HG03060 (cell line): ENCODE results near the gene SPECC1L.
"Not testable (repeated sequence)": the region's sequence is repeated elsewhere in the genome, so short reads cannot be mapped to it uniquely, and the experiment has no call there.

Experiments
- ATAC-seq: cut with Tn5 transposase; IDR thresholded peaks from one replicate; pipeline ENCODE4 v1.9.1; 2021; ENCODE audit warnings: low read depth, moderate number of reproducible peaks; ENCODE audit not compliant: unreplicated experiment

SPECC1L gene

GRCh38 chr22:24282401-24282800 is 11.8 kb downstream of the SPECC1L start:
- no peak for ATAC-seq

DNA sequence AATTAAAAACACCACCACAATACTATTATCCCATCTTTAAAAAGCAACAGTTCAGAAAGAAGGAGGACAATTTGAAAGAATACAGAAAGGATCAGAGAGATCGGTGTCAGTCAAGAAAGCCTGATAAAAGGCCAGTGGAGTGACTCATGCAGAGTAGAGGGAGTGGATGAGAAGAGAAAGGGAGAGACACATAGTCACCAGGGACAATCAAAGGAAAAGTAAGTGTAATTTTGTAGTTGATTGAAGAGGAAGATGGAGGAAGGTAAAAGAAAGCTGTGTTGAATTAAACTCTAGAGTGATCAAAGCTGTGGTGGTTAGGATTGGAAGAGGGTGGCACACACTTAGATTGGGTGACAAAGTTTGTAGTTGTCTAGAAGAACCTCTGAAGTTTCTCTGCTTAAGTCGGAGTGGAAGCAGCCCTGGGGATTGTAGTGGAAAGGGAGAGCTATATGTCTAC is 14.1 kb downstream of the SPECC1L start:
- no peak for ATAC-seq

DNA sequence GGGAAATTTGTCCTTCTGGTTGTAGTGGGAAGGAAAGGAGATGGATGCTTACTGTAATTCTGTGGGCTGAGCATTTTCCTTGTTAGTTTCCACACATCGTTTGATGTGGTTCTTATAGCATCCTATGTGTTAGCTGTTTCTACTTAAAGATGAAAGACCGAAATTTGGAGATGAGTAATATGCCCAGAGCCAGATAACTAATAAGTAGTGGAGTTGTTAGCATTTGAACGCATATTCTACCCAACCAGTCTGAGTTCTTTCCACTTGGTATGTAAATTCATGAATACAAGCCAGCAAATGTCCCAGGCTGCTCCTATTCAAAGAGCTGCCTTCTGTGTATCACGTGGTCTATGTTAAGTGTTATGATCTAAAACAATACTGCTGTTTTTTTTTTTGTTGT is 14.6 kb downstream of the SPECC1L start:
- no peak for ATAC-seq

GRCh38 chr22:24287212-24287611 is 16.6 kb downstream of the SPECC1L start:
- ATAC-seq: not testable (repeated sequence)

DNA sequence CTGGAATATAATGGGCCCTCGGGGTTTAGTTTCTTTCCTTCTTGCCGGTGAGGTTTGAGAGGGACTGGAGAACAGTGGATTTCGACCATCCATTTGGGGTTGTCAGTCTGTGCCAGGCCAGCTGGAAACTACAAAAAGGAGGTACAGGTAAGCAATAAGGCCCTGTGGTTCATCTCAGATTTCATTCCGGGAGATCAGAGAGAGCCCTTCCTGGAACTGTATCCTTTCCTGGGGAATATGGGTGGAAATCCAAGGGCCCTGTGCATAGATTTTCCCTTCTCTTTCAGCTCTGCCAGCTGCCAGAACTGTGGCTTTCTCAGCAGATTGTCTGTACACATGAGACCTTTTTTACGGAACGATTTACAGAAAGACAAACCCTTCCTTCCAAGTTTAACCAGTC is 17.2 kb downstream of the SPECC1L start:
- ATAC-seq: not testable (repeated sequence)

GRCh38 chr22:24289114-24289513 is 18.5 kb downstream of the SPECC1L start:
- ATAC-seq: no peak

DNA sequence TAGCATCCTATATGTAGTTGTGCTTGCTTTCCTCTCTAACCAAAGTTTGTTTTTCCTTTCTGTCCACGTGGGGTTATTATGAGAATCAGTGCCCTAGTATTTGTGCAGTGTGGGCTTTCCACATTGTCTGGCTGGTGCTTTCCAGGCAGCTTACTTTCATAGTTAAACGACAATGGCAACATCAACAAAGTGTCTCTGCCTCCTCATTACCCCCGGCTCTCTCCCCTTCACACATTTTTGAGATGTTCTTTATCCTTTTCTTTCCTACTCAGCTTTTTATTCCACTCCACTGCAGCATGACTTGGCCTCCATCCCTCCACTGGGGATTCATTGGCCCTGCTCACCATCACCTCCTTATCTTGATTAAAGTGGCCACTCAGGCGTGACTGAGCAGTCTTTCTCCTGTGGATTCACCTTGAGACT is 19.1 kb downstream of the SPECC1L start:
- ATAC-seq: no peak

DNA sequence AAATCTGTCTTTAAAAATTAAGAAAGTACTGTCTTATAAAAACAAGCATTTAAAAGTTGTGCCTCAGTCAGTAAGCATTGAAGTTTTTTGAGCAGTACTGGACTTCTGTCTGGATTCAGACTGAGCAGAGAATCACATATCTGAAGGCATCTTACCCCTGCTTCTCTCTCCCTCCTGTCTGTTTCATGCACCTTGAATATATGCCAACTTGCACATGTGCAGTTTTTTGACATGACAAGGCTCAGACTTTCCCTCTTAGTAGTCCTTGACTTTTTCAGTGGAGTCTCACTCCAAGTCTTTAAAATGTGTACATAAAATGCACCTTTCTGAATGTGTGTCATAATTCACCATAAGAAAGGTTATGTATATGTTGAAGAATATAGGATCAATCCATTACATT is 19.8 kb downstream of the SPECC1L start:
- no peak for ATAC-seq

DNA sequence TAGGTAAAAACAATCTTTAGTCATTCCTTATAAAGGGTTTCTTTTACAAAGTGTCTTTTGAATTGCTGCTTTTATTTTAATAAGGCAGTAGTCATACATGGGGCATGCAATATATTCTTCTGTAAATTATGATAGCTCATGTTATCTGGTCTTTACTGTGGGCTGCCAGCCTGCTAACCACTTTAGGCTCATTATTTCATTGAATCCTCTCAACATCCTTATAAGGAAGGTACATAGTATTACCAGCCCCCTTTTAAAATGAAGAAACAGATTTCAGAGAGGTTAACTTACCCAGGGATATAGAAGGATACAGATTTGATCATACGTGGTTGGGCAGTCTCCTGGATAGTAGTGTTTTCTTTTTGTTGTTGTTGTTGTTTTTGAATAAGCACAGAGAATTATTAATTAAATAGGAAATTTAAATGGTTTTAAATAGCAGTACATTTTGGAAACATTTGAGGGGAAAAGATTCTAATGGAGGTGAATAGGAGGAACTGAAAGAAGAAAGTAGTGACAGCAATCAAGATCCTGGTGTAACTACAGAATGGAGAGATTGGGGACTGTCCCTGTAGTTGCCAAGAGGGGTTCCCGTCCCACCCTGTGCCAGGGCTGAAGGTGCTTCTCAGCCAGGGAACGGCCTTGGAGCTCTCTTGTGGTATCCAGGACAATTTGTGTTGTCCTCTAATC is 21.0 kb downstream of the SPECC1L start:
- ATAC-seq: no peak

DNA sequence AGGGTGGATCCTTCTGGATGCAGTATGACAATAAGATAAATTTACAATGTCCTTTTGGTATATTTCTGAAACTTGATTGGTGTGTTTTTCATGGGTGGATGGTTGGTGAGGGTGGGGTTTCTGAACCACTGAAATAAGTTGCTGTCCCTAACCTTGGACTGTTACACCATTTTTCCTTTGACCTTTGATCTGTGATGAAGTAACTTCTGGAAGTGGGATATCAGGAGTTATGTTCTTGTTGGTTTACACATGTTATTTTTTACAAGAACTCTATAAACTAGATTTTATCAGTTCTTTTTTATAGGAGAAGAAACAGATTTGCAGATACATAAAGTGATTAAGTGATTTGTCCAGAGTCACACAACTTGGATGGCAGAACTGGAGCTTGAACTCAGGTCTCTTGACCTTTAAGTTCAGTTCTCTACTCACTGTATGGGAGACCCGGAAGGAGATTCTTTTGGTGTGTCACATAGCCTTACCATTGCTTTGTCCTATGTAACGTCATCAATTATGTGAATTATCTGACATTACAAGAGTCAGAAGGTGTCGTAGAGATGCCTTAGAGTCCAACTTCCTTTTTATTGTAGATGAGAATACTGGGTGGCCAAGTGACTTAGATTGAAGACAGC is 21.7 kb downstream of the SPECC1L start:
- not testable (repeated sequence) for ATAC-seq

DNA sequence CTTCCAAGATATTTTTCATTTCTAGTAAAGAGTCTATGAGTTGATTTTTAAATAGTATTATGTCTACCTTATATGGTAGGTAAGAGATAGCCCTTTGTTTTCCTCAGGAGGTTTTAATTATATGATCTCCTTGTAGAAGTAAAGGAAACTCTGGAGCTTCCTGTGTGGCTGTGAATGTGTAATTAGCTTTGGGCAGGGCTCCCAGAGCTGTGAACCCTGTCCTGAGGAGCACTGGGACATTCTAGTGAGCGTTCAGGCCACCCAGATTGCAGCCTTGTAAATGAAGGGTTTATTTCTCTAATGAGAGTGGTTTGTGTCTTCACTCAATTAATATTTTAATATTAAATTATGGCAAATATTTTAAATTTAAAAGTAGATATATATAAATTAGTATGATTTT is 24.3 kb downstream of the SPECC1L start:
- ATAC-seq: not testable (repeated sequence)

DNA sequence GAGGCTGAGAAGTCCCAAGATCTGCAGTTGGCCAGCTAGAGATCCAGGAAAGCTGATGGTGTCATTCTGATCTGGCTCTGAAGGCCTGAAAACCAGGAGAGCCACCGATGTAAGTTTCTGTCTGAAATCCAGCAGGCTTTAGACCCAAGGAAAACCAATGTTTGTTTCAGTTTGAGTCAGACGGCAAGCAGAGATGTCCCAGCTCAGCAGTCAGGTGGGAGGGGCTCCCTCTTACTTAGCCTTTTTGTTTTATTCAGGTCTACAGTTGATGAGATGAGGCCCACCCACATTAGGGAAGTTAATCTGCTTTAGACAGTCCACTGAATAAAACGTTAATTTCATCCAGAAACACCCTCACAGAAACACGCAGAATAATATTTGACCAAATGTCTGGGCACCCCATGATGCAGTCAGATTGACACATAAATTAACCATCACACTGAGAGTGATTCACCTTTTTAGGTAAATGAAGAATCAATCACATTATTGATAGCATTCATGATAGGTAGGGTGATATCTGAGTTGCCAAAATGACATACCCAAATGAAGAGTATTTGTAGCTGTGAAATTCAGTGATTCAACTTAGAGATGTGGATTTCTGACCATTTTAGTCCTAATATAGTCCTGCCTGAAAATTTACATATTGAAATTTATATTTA is 28.0 kb downstream of the SPECC1L start:
- ATAC-seq: not testable (repeated sequence)

GRCh38 chr22:24300522-24300921 is 29.9 kb downstream of the SPECC1L start:
- ATAC-seq: not testable (repeated sequence)

DNA sequence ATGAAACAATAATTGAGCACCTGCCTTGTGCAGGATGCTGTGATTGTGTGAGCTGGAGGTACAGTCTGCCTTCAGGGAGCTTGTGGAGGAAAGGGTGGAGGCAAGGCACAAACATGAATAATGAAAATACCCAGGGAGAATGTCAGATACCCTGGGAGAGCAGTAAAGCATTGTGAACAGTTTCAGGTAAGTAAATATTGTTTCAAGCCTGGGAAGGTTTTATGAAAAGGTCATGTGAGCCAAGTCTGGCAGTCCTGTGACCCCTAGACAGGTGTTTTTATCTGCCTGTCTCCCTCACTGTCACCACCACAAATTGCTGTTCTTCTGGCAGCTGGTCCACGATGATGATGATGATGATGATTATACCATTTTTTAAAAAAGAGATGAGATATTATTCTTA is 32.0 kb downstream of the SPECC1L start:
- ATAC-seq: no peak

- no peak for ATAC-seq
Observed at GRCh38 chr22:24303007-24303406, 32.4 kb downstream of the SPECC1L start.

GRCh38 chr22:24304062-24304675 is 33.5 kb downstream of the SPECC1L start:
- no peak for ATAC-seq

DNA sequence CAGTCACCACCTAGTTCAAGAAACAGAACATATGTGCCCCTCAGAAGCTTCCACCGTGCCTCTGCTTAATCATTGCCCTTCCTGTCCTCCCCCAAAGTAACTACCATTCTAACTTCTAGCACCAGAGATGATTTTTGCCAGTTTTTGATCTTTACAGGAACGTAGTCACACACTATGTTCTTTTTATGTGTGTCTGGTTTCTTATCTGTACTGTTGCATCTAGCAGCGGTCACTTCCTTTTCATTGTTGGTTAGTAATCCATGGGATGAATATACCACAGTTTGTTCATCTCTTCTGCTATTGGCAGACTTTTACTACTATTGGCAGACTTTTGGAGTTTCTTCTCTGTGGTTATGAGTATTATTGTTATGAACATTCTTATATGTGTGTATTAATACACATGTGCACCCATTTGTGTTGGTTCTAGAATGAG is 34.6 kb downstream of the SPECC1L start:
- no peak for ATAC-seq

- ATAC-seq: no peak
Observed at GRCh38 chr22:24310969-24311368, 40.3 kb downstream of the SPECC1L start.

DNA sequence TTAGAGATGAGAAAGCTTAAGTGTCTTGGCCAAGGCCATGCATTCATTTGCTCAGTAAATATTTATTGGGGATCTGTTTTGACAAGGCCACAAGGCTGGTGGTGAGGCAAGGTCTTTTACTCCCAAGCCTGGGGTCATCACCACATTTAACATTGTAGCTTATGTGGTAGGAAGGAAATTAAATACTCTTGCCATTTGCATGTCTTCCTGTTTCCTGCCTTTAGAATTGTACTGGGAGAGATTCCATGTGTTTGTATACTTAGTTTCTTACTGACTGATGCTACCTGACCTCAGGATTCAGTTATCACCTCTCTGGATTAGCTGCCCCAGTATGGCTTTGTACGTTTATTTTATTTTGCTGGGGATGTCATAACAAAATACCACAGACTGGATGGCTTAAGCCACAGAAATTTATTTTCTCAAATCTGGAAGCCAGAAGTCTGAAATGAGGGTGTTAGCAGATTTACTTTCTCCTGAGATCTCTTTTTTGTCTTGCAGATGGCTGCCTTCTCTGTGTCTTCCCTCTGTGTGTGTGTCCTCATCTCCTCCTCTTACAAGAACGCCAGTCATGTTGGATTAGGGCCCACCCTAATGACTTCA is 44.8 kb downstream of the SPECC1L start:
- ATAC-seq: no peak

DNA sequence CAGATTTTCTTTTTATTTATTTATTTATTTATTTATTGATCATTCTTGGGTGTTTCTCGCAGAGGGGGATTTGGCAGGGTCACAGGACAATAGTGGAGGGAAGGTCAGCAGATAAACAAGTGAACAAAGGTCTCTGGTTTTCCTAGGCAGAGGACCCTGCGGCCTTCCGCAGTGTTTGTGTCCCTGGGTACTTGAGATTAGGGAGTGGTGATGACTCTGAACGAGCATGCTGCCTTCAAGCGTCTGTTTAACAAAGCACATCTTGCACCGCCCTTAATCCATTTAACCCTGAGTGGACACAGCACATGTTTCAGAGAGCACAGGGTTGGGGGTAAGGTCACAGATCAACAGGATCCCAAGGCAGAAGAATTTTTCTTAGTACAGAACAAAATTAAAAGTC is 45.6 kb downstream of the SPECC1L start:
- ATAC-seq: not testable (repeated sequence)

GRCh38 chr22:24317511-24317910 is 46.9 kb downstream of the SPECC1L start:
- not testable (repeated sequence) for ATAC-seq
